Naive B cell (primary cell): ENCODE results near the gene ANTKMT. TPM values are rescaled to one million over a fixed set of nuclear protein-coding genes. Genes with fewer than 3 reads are reported as not detected.
A peak's percentile ranks its signal among the peaks of the same experiment; 100 is the strongest.
"Not testable (repeated sequence)": the region's sequence is repeated elsewhere in the genome, so short reads cannot be mapped to it uniquely, and the experiment has no call there.

Experiments
- ATAC-seq, 2 donors: fragments of 150-1000 bp; cut with Tn5 transposase; 2 replicates each; pipeline ENCODE4 v1.10.0; 2021; ENCODE audit warnings: low read depth in 2 of 2, mild to moderate bottlenecking in 2 of 2, moderate library complexity in 2 of 2
- DNase-seq: peaks from one replicate; pipeline ENCODE4 v3.0.0; 2022
- H3K27ac Mint-ChIP-seq, 6 donors: one replicate each; pipeline ENCODE4 v1.8.0; 2020 to 2022; ENCODE audit warnings: mild to moderate bottlenecking in 6 of 6, mixed read lengths in 6 of 6, moderate library complexity in 5 of 6, inconsistent platforms in 2 of 6
- H3K27me3 Mint-ChIP-seq, 3 donors: one replicate each; pipeline ENCODE4 v1.8.0; 2021 to 2022; ENCODE audit warnings: mixed read lengths in 3 of 3, mild to moderate bottlenecking in 1 of 3
- H3K36me3 Mint-ChIP-seq, 2 donors: one replicate each; pipeline ENCODE4 v1.8.0; 2020 to 2022; ENCODE audit warnings: mixed read lengths in 2 of 2, inconsistent platforms in 1 of 2, mild to moderate bottlenecking in 1 of 2
- H3K4me1 Mint-ChIP-seq, 3 donors: one replicate each; pipeline ENCODE4 v1.8.0; 2020 to 2022; ENCODE audit warnings: mixed read lengths in 3 of 3, inconsistent platforms in 1 of 3, mild to moderate bottlenecking in 1 of 3, moderate library complexity in 1 of 3
- H3K4me3 Mint-ChIP-seq, 8 donors: one replicate each; pipeline ENCODE4 v1.8.0; 2020 to 2022; ENCODE audit warnings: mild to moderate bottlenecking in 8 of 8, mixed read lengths in 8 of 8, moderate library complexity in 8 of 8, inconsistent platforms in 2 of 8
- H3K9me3 Mint-ChIP-seq, 7 donors: one replicate each; pipeline ENCODE4 v1.8.0; 2020 to 2022; ENCODE audit warnings: mixed read lengths in 7 of 7, mild to moderate bottlenecking in 5 of 7, inconsistent platforms in 2 of 7, moderate library complexity in 1 of 7
- polyA plus RNA-seq, 6 donors: library from polyadenylated mRNA; unstranded; fragments of 300-500 nt; fragmentation: Illumina TruSeq; gene quantifications; one replicate each; pipeline ENCODE4 v1.2.3, GENCODE V29; 2021; ENCODE audit warnings: low read depth in 6 of 6

Gene ANTKMT
- polyA plus RNA-seq, 6 donors from 2014 or later = 21.5 to 62.0 (median 38.0) TPM

DNA sequence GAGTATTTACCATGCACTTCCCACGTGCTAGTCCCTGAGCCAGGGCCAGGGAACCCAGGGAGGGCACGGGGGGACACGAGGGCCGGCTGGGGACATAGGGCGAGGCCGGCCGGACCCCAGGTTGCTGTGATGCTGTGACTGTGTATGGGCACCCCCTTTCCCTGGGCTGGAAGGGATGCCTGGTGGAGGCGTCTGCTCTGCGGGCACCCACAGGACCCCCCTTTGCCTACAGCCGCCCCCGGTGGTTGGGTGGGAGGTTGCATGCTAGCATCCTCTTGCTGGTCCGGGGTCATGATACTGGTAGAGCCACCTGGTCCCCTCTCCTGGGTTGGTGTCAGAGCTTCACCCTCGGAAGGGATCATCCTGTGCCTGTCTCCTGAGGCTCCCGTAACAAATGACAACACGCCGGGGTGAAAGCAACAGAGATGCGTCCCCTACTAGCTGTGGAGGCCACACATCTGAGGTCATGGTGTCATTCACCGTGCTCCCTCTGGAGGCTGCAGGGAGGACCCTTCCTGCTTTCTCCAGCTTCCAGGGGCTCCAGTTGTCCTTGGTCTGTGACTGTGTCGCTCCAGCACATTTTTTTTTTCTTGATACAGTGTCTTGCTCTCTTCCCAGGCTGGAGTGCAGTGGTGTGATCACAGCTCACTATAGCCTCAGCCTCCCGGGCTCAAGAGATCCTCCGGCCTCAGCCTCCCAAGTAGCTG lies 23.0 kb downstream of the ANTKMT start:
- H3K36me3 Mint-ChIP-seq = no peaks in the 10 kb centered on the region
- no peaks in the 10 kb centered on the region for H3K9me3 Mint-ChIP-seq
- H3K27me3 Mint-ChIP-seq = no peaks in the 10 kb centered on the region
- DNase-seq = no peak
- peak overlapping the region in 1 of 8 donors; percentile 40 for H3K4me3 Mint-ChIP-seq
- peaks cover 4 to 11% (median 6%) of the 10 kb centered on the region in 3 donors for H3K4me1 Mint-ChIP-seq
- no peak for ATAC-seq
- H3K27ac Mint-ChIP-seq = no peak overlapping the region

DNA sequence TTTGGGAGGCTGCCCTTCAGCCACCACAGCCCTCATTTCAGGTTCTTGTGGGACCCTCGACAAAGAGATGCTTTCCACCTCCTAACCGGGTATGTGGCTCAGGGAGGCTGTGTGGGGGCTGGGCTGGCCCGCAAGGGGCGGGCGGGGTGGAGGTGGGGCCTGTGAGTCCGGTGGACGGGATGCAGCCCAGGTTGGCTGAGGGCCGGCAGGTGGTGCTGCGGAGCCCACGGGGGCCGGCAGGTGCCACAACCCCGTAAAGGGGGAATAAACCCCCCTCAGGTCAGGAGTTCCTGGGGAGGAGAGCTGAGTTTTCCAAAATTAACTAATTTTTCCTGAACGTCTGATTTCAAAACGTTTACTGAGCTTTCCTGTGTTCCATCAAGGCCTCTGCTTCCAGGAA lies 24.8 kb downstream of the ANTKMT start:
- peaks cover 0 to 3% (median 0%) of the 10 kb centered on the region in 3 donors for H3K4me1 Mint-ChIP-seq
- no peaks in the 10 kb centered on the region for H3K27me3 Mint-ChIP-seq
- H3K36me3 Mint-ChIP-seq = no peaks in the 10 kb centered on the region
- no peak overlapping the region for H3K4me3 Mint-ChIP-seq
- H3K27ac Mint-ChIP-seq = no peak overlapping the region
- ATAC-seq = no peak
- no peaks in the 10 kb centered on the region for H3K9me3 Mint-ChIP-seq
- no peak for DNase-seq

DNA sequence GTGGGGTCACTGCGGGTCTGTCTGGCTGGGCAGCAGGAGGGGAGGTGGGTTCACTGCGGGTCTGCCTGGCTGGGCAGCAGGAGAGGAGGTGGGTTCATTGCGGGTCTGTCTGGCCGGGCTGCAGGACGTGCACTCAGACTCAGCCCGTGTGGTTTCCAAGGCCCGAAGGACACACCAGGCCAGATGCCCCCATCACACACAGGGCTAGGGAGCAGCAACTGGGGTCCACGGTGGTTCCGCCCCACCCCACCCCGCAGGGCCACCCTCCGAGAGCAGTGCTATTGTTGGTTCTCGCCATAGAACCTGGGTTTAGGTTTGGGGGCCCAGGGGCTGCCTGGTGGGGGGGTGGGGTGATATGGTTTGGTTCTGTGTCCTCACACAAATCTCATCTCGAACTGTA lies 25.7 kb downstream of the ANTKMT start:
- Mint-ChIP-seq H3K9me3 (no peaks in the 10 kb centered on the region), H3K27ac (no peak overlapping the region), H3K4me3 (peak overlapping the region in 1 of 8 donors; percentile 15), H3K27me3 (no peaks in the 10 kb centered on the region), H3K36me3 (no peaks in the 10 kb centered on the region), H3K4me1 (peaks cover 0 to 3% (median 0%) of the 10 kb centered on the region in 3 donors)
- ATAC-seq (no peak), DNase-seq (no peak)

DNA sequence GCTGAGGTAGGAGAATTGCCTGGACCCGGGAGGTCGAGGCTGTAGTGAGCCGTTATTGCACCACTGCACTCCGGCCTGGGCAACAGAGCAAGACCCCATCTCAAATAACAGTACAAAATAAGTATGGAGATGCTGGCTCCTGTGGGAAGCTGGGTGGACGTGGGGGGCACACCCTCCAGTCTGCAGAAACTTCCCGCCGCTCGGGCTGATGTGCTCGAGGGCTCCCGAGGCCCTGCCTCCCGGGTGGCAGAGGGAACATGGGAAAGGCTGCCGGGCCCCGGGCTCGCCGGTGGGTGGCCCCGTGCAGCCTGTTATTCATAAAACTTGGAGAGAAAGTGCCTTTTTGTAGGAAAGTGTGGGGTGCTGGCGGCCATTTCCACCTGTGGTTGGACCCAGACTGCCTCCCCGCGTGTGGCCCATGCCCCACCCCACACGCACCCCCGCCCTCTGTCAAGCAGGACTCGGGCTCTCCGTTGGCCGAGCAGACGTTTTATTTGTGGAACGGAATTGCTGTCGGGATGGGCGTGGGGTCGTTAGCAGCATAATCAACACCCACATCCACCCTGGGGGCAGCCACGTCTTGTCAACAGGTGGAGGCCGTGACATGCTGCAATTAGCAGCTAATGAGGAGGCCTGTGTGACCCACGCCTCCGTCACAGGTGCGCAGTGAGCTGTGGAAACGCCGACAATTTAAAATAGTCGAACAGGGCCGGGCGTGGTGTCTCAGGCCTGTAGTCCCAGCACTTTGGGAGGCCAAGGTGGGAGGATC lies 27.2 kb downstream of the ANTKMT start:
- H3K27ac Mint-ChIP-seq = no peak overlapping the region
- no peaks in the 10 kb centered on the region for H3K36me3 Mint-ChIP-seq
- H3K4me3 Mint-ChIP-seq = no peak overlapping the region
- DNase-seq (no peak), ATAC-seq (no peak)
- no peaks in the 10 kb centered on the region for H3K4me1 Mint-ChIP-seq
- peaks cover 0 to 3% (median 0%) of the 10 kb centered on the region in 3 donors for H3K27me3 Mint-ChIP-seq
- H3K9me3 Mint-ChIP-seq = no peaks in the 10 kb centered on the region

DNA sequence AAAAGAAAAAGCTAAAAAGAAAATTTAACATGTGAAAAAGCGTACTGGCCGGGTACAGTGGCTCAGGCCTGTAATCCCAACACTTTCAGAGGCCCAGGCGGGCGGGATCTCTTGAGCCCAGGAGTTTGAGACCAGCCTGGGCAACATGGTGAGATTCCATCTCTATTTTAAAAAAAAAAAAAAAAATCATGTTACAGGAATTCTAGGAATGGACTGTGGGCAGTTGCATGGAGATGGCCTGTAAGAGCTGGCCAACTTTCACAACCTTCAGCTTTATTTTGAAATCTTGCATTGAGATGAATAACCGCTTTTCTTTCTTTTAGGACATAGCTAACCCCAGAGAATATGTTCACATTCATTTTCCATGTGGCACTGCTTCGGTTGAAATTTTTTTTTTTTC lies 28.1 kb downstream of the ANTKMT start:
- DNase-seq (no peak), ATAC-seq (no peak)
- Mint-ChIP-seq H3K27me3 (peaks cover 0 to 4% (median 0%) of the 10 kb centered on the region in 3 donors), H3K4me1 (no peaks in the 10 kb centered on the region), H3K27ac (no peak overlapping the region), H3K9me3 (no peaks in the 10 kb centered on the region), H3K4me3 (no peak overlapping the region), H3K36me3 (no peaks in the 10 kb centered on the region)

DNA sequence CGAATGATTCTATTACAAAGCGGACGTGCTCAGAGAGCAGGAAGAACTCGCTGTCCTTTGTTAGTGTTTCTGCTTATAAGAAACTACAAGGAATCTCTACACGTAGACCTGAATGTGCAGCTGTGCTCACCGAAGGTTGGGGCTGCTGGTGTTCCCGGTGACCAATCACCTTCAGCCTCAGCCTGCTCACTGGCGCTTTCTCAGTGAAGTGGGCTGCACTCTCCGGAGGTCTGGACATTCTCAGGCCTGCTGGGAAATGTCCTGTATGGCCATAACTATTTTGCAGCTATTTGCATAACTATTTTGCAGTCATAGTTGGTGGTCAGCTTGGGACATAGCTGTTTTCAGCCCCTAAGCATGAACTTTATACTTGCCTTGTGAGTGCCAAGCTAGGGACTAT lies 29.5 kb downstream of the ANTKMT start:
- ATAC-seq = no peak
- no peaks in the 10 kb centered on the region for H3K36me3 Mint-ChIP-seq
- H3K9me3 Mint-ChIP-seq = no peaks in the 10 kb centered on the region
- no peak overlapping the region for H3K27ac Mint-ChIP-seq
- H3K4me1 Mint-ChIP-seq = peaks cover 0 to 4% (median 0%) of the 10 kb centered on the region in 3 donors
- no peak overlapping the region for H3K4me3 Mint-ChIP-seq
- DNase-seq = no peak
- H3K27me3 Mint-ChIP-seq = peaks cover 0 to 4% (median 0%) of the 10 kb centered on the region in 3 donors

DNA sequence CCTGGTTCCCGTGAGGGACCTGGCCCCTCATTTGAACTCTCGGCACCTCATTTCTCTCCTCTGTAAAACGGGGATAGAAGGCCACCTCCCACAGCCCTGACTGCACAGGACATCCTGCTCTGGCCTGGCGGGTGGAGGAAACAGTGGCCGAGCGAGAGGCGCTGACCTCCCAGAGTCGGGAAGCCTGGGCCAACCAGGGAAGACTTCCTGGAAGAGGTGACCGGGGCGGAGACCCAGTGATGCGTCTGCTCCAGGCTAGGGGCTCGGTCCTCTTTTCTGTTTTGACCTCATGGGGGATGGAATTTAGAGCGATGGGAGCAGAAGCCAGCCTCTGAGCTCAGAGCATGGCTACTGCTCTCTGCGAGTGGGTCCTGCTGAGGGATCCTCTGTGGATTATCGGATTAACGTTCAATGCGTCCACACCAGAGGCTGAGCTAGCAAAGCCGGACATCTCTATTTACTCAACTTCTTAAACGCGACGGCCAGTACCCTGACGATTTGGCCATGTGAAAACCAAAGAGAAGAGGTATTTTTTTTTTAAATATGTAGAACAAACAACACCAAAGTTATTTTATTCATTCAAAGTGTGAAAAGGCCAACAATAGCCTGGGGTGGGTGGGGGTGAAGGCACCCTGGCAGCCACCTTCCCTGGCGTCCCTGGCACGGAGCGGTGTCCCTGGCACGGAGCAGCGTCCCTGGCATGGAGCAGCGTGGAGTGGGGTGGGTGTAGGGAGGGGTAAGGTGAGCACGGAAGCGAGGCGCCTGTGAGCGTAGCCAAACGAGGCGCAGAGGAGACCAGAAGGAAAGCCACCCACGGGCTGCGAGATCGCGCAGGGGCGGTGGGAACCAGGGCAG lies 30.4 kb downstream of the ANTKMT start:
- no peak overlapping the region for H3K4me3 Mint-ChIP-seq
- H3K9me3 Mint-ChIP-seq = peaks cover 0 to 1% (median 0%) of the 10 kb centered on the region in 7 donors
- peaks cover 0 to 7% (median 0%) of the 10 kb centered on the region in 3 donors for H3K27me3 Mint-ChIP-seq
- DNase-seq (no peak), ATAC-seq (no peak)
- peaks cover 0 to 4% (median 3%) of the 10 kb centered on the region in 3 donors for H3K4me1 Mint-ChIP-seq
- H3K27ac Mint-ChIP-seq = peak overlapping the region in 1 of 6 donors; percentile 85
- H3K36me3 Mint-ChIP-seq = no peaks in the 10 kb centered on the region

DNA sequence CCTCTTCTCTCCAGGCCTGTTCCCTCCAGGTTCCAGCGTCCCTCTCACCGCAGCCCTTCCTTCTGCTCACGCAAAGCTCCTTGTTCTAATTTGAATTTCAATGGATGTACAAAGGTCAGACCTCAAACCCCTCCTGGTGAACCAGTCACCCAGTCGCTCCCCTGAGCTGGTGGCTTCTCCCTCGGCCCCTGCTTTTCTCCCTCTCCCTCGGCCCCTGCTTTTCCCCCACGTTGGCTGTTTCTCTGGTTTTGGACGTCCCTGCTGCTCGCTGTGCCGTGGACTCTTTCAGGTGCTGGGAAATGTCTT lies 31.0 kb downstream of the ANTKMT start:
- Mint-ChIP-seq H3K27me3 (peaks cover 0 to 12% (median 0%) of the 10 kb centered on the region in 3 donors), H3K27ac (no peak overlapping the region), H3K9me3 (peaks cover 0 to 3% (median 0%) of the 10 kb centered on the region in 7 donors), H3K4me3 (no peak overlapping the region), H3K4me1 (peaks cover 0 to 4% (median 3%) of the 10 kb centered on the region in 3 donors), H3K36me3 (no peaks in the 10 kb centered on the region)
- no peak for DNase-seq
- ATAC-seq = no peak

DNA sequence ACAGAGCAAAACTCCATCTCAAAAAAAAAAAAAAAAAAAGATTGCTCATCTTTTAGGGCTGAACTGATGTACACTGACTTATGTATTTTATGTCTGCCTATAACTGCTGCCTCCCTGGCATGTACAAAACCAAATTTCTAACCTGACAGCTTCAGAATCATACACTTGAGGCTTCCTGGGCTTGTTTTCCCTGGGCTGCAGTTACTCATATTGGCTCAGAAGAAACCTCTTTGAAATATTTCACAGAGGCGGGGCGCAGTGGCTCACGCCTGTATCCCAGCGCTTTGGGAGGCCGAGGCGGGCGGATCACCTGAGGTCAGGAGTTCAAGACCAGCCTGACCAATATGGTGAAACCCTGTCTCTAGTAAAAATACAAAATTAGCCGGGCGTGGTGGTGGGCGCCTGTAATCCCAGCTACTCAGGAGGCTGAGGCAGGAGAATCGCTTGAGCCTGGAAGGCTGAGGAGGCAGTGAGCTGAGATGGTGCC lies 33.2 kb downstream of the ANTKMT start:
- H3K27ac Mint-ChIP-seq, H3K4me1 Mint-ChIP-seq, H3K9me3 Mint-ChIP-seq, ATAC-seq, H3K36me3 Mint-ChIP-seq, DNase-seq, H3K4me3 Mint-ChIP-seq: not testable (repeated sequence)
- H3K27me3 Mint-ChIP-seq = peaks cover 6 to 18% (median 8%) of the 10 kb centered on the region in 3 donors

DNA sequence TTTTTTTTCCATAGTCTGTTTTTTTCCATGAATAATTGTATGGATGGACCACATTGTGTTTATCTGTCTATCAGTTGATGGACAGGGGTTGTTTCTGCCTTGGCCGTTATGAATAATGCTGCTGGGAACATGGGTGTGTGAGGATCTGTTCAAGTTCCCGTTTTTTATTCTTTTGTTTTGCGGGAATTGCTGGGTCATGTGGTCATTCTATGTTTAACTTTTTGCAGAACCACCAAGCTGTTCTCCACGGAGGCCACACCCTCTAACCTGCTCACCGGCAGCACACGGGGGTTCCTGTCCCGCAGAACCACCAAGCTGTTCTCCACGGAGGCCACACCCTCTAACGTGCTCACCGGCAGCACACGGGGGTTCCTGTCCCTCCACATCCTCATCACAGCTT lies 33.7 kb downstream of the ANTKMT start:
- Mint-ChIP-seq H3K27ac (peak overlapping the region in 1 of 6 donors; percentile 20), H3K4me3 (no peak overlapping the region), H3K9me3 (peaks cover 0 to 5% (median 0%) of the 10 kb centered on the region in 7 donors), H3K36me3 (no peaks in the 10 kb centered on the region), H3K27me3 (peaks cover 6 to 18% (median 8%) of the 10 kb centered on the region in 3 donors), H3K4me1 (peaks cover 0 to 6% (median 4%) of the 10 kb centered on the region in 3 donors)
- DNase-seq (no peak), ATAC-seq (peak; percentile 65 to 79)

DNA sequence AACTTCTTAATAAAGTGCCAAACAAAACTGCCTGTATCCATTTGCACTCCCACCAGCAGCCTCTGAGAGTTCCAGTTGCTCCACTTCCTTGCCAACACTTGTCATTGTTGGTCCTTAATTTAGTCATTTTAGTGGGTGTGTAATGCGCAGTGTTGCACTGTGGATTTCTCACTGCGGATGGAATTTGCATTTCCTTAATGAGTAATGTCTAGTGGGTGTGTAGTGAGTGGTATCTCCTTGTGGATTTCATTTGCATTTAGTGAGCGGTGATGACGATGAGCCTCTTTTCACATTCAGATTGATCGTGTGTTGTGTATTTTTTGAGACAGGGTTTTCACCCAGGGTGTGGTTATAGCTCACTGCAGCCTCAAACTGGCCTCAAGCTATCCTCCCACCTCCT lies 35.5 kb downstream of the ANTKMT start:
- H3K27ac Mint-ChIP-seq = no peak overlapping the region
- no peaks in the 10 kb centered on the region for H3K36me3 Mint-ChIP-seq
- H3K9me3 Mint-ChIP-seq = peaks cover 0 to 5% (median 0%) of the 10 kb centered on the region in 7 donors
- no peak for ATAC-seq
- H3K4me3 Mint-ChIP-seq = no peak overlapping the region
- H3K4me1 Mint-ChIP-seq = peaks cover 0 to 6% (median 4%) of the 10 kb centered on the region in 3 donors
- peaks cover 6 to 18% (median 8%) of the 10 kb centered on the region in 3 donors for H3K27me3 Mint-ChIP-seq
- DNase-seq = no peak

DNA sequence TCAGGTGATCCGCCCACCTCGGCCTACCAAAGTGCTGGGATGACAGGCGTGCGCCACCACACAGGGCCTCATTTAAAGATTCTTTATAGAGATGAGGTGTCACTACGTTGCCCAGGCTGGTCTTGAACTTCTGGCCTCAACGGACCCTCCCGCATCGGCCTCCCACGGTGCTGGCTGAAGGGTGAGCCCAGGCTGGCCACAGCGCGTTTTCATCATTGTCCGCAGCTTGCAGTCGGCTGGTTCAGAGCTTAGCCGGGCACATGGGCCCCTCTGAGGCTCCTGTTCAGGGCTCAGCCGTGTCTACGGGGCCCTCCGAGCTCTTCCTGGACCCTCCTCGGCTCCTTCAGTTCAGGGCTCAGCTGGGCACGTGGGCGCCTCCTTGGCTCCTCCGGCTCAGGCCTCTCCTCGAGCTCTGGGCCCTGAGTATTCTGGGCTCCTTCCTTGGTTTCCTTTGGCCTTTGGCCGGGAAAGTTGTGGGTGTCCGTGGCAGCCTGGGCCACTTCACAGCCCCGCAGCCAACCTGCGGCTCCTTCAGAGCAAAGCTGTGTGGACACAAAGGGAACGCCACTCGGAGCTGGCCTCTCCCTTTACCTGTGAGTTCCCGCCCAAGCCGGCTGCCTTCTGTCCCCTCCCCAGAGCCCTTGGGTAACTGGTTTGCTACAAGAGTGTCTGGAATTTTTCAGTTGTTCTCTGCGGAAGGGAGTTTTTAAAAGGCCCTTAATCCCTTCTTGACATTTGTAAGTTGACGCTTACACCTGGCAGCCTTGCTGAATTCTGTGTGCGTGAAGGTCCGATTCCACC lies 38.4 kb downstream of the ANTKMT start:
- peaks cover 0 to 6% (median 4%) of the 10 kb centered on the region in 3 donors for H3K4me1 Mint-ChIP-seq
- H3K36me3 Mint-ChIP-seq = no peaks in the 10 kb centered on the region
- DNase-seq (no peak), ATAC-seq (no peak)
- H3K9me3 Mint-ChIP-seq = peaks cover 0 to 5% (median 0%) of the 10 kb centered on the region in 7 donors
- no peak overlapping the region for H3K4me3 Mint-ChIP-seq
- H3K27ac Mint-ChIP-seq = no peak overlapping the region
- H3K27me3 Mint-ChIP-seq = peaks cover 6 to 26% (median 8%) of the 10 kb centered on the region in 3 donors
